WERI-Rb-1 (cell line): ENCODE data around the gene ANKH.

Experiments used
- DNase-seq: peaks from one replicate; pipeline ENCODE4 v3.0.0-alpha.2; 2020
- H3K27ac ChIP-seq: fragments of 250-450 bp; sonication (Bioruptor Pico); 2 replicates; pipeline ENCODE4 v1.5.1; 2020; ENCODE audit warnings: mild to moderate bottlenecking, moderate library complexity
- H3K27me3 ChIP-seq: fragments of 250-450 bp; sonication (Bioruptor Pico); 2 replicates; pipeline ENCODE4 v1.5.1; 2021; ENCODE audit warnings: mild to moderate bottlenecking, low read depth, moderate library complexity; ENCODE audit not compliant: insufficient read depth, severe bottlenecking
- H3K36me3 ChIP-seq: fragments of 250-450 bp; sonication (Bioruptor Pico); 2 replicates; pipeline ENCODE4 v1.5.1; 2020; ENCODE audit warnings: mild to moderate bottlenecking, moderate library complexity
- H3K4me3 ChIP-seq: 2 replicates; pipeline ENCODE4 v1.5.1; 2011; ENCODE audit warnings: low read depth, mild to moderate bottlenecking, control low read depth, low read length
- H3K9me3 ChIP-seq: fragments of 250-450 bp; sonication (Bioruptor Pico); 2 replicates; pipeline ENCODE4 v1.5.1; 2021; ENCODE audit warnings: mild to moderate bottlenecking, moderate library complexity; ENCODE audit not compliant: severe bottlenecking
- CTCF ChIP-seq: IDR thresholded peaks from 2 replicates; pipeline ENCODE4 v1.5.1; 2011; ENCODE audit warnings: low read depth, mild to moderate bottlenecking, control low read depth, inconsistent platforms, low read length

Gene ANKH

DNA sequence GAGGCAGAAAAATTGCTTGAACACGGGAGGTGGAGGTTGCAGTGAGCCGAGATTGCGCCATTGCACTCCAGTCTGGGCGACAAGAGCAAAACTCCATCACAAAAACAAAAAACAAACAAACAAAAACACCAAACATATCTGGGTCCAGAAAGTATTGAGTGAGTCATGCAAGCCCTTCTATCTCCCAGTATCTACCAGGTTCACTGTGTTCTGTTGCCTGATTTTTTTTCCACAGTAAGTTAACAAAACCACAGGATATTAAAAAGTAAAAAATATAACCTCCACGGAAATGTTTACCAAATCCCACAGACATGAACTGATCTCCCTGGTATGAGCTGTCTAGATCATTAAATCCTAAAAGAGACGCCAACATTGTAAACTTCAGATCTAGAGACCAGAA lies 94.4 kb downstream of the ANKH start:
- Histone ChIP-seq H3K9me3 (no peaks in the 10 kb centered on the region), H3K36me3 (peaks cover 6% of the 10 kb centered on the region), H3K4me3 (no peak overlapping the region), H3K27me3 (no peaks in the 10 kb centered on the region), H3K27ac (no peak overlapping the region)
- no peak for TF ChIP-seq CTCF
- DNase-seq, result no peak

DNA sequence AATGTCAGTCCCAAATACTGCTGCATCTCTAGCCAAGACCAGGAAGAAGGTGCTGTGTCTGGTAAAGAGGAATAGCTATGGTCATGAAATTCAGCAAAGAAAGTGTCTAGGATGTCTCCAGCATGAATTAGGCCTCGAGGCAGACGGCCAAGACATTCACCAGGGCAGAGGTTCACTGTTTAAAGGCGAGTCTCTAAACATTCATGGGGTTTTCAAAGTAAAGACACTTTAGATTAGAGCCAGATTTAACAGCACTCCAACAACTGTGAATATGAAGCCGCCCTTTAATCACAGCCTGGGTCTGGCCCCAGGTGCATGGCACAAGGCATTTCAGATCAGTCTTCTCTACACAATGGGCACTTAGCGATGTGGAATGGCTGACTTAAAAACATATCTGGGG lies 95.0 kb downstream of the ANKH start:
- Histone ChIP-seq H3K27ac (no peak overlapping the region), H3K36me3 (peaks cover 6% of the 10 kb centered on the region), H3K9me3 (no peaks in the 10 kb centered on the region), H3K27me3 (no peaks in the 10 kb centered on the region), H3K4me3 (no peak overlapping the region)
- DNase-seq, result no peak
- TF ChIP-seq CTCF, result no peak

DNA sequence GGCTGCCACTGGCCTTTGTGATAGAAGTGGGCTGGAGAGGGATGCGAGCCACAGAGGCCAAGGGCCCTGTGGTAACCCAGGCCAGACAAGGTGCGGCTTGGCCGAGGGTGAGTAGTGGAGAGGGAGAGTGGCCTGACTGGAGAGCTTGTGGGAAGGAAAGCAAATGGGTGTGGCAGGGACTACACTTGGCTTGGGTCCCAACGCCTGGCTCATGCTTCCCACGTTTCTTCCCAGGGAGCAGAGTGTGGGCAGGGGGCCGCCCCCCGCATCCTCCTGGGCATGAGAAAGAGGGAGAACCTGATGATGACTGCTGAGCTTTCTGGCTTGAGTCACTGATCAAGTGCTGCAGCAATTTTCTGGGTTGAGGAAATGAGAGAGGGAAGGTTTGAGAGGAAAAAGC lies 95.7 kb downstream of the ANKH start:
- no peak for DNase-seq
- no peaks in the 10 kb centered on the region for H3K27me3 ChIP-seq
- H3K36me3 ChIP-seq, result peaks cover 3% of the 10 kb centered on the region
- TF ChIP-seq CTCF, result no peak
- H3K27ac ChIP-seq, result no peak overlapping the region
- no peak overlapping the region for H3K4me3 ChIP-seq
- H3K9me3 ChIP-seq, result no peaks in the 10 kb centered on the region

- no peaks in the 10 kb centered on the region for H3K9me3 ChIP-seq
- no peak for DNase-seq
- no peak for TF ChIP-seq CTCF
- H3K4me3 ChIP-seq, result no peak overlapping the region
- H3K36me3 ChIP-seq, result peaks cover 3% of the 10 kb centered on the region; the same call in 1 of the 2 replicates
- no peaks in the 10 kb centered on the region for H3K27me3 ChIP-seq
- H3K27ac ChIP-seq, result no peak overlapping the region
These were observed 98.0 kb downstream of the ANKH start for GRCh38 chr5:14773588-14773987.

GRCh38 chr5:14771972-14772371 lies 99.6 kb downstream of the ANKH start:
- no peak for DNase-seq
- Histone ChIP-seq H3K27ac (no peak overlapping the region), H3K9me3 (no peaks in the 10 kb centered on the region), H3K4me3 (no peak overlapping the region), H3K36me3 (peaks cover 5% of the 10 kb centered on the region; the same call in 1 of the 2 replicates), H3K27me3 (no peaks in the 10 kb centered on the region)
- TF ChIP-seq CTCF, result no peak

GRCh38 chr5:14771189-14771588 lies 100.4 kb downstream of the ANKH start:
- no peak for DNase-seq
- no peak for TF ChIP-seq CTCF

More at GRCh38 chr5:14771189-14771588, 100.4 kb downstream of the ANKH start:
- Histone ChIP-seq H3K36me3 (peaks cover 9% of the 10 kb centered on the region; the same call in 1 of the 2 replicates), H3K27me3 (no peaks in the 10 kb centered on the region), H3K4me3 (no peak overlapping the region), H3K27ac (no peak overlapping the region), H3K9me3 (no peaks in the 10 kb centered on the region)
